Thyroid gland (tissue), 4 donors: ENCODE results near the gene ARHGAP10. TPM values are rescaled to one million over a fixed set of nuclear protein-coding genes. Genes with fewer than 3 reads are reported as not detected.

Experiments used
- DNase-seq, 2 donors: peaks; one replicate each; pipeline ENCODE4 v3.0.0-alpha.2; 2019
- H3K27ac ChIP-seq, 3 donors: fragments of 200-600 bp; sonication (generic); 1 replicate in 2 of 3; 2 replicates in 1 of 3; pipeline ENCODE4 v1.5.1; 2016 to 2019; ENCODE audit warnings: mild to moderate bottlenecking in 1 of 3, moderate library complexity in 1 of 3
- H3K27me3 ChIP-seq: fragments of 200-600 bp; sonication (generic); one replicate; pipeline ENCODE4 v1.5.1; 2019
- H3K36me3 ChIP-seq, 2 donors: fragments of 200-600 bp; sonication (generic); one replicate each; pipeline ENCODE4 v1.5.1; 2016 to 2019
- H3K4me1 ChIP-seq, 2 donors: fragments of 200-600 bp; sonication (generic); one replicate each; pipeline ENCODE4 v1.5.1; 2017 to 2019
- H3K4me3 ChIP-seq, 3 donors: fragments of 200-600 bp; sonication (generic); replicated peaks in 1 of 3; 1 replicate in 2 of 3; 2 replicates in 1 of 3; pipeline ENCODE4 v1.5.1; 2016; ENCODE audit warnings: mild to moderate bottlenecking in 1 of 3
- H3K9me3 ChIP-seq: fragments of 200-600 bp; sonication (generic); one replicate; pipeline ENCODE4 v1.5.1; 2017
- CTCF ChIP-seq, 6 experiments: fragments of 200-600 bp in 3 of 6; fragments of 450-650 bp in 3 of 6; sonication (generic) in 3 of 6; IDR thresholded peaks; one replicate each; pipeline ENCODE4 v1.5.1; 2016 to 2019; ENCODE audit warnings: antibody characterized with exemption in 6 of 6, mild to moderate bottlenecking in 2 of 6, inconsistent platforms in 1 of 6, moderate library complexity in 1 of 6
- POLR2A ChIP-seq, 2 donors: fragments of 450-650 bp; IDR thresholded peaks; one replicate each; pipeline ENCODE4 v1.6.1; 2017; ENCODE audit warnings: antibody characterized with exemption in 2 of 2, mild to moderate bottlenecking in 2 of 2, moderate library complexity in 1 of 2
- WGBS, 2 donors: methylation state at CpG; one replicate each; pipeline ENCODE4 v1.1.5; 2017; 5-methylcytosine and 5-hydroxymethylcytosine counted together
- intact Hi-C: fragments of 100-400 bp; cut with DNase I; formaldehyde crosslinking; loops from one replicate; pipeline ENCODE4 v1.15.1; 2023
- total RNA-seq, 4 donors: library from RNA; depleted of rRNA; stranded (reverse); fragments of >200 nt; gene quantifications; one replicate each; pipeline ENCODE4 v1.2.3, GENCODE V29; 2016

Gene ARHGAP10
- total RNA-seq, 4 donors from 2014 or later, result 39.5 to 78.4 (median 42.0) TPM

GRCh38 chr4:147776716-147777115 lies 44.8 kb downstream of the ARHGAP10 start:
- Histone ChIP-seq H3K27ac (no peak overlapping the region), H3K27me3 (no peaks in the 10 kb centered on the region), H3K9me3 (no peaks in the 10 kb centered on the region), H3K4me3 (no peak overlapping the region), H3K36me3 (no peaks in the 10 kb centered on the region), H3K4me1 (peaks cover 7 to 10% of the 10 kb centered on the region in 2 donors)
- TF ChIP-seq CTCF (IDR thresholded peaks at IDR 0.05) (no peak), POLR2A (IDR thresholded peaks at IDR 0.05) (no peak)
- no peak for DNase-seq
- 95 to 97% methylated on average over 10 of the region's 10 CpGs for WGBS, 2 donors
- intact Hi-C loops, result no loop called here

- Histone ChIP-seq H3K36me3 (no peaks in the 10 kb centered on the region), H3K27me3 (no peaks in the 10 kb centered on the region), H3K4me1 (peaks cover 7 to 10% of the 10 kb centered on the region in 2 donors), H3K9me3 (no peaks in the 10 kb centered on the region), H3K4me3 (no peak overlapping the region), H3K27ac (no peak overlapping the region)
- TF ChIP-seq POLR2A (IDR thresholded peaks at IDR 0.05) (no peak), CTCF (IDR thresholded peaks at IDR 0.05) (no peak)
- intact Hi-C loops, result no loop called here
- 88 to 93% methylated on average over 5 of the region's 5 CpGs for WGBS, 2 donors
- no peak for DNase-seq
Measured at GRCh38 chr4:147777456-147778091, 45.7 kb downstream of the ARHGAP10 start.

- TF ChIP-seq CTCF (IDR thresholded peaks at IDR 0.05), result no peak
- TF ChIP-seq POLR2A (IDR thresholded peaks at IDR 0.05), result no peak
- no peaks in the 10 kb centered on the region for H3K9me3 ChIP-seq
- WGBS, 2 donors, result 94 to 95% methylated on average over 7 of the region's 7 CpGs
Measured at GRCh38 chr4:147778942-147779341, 47.1 kb downstream of the ARHGAP10 start.

GRCh38 chr4:147779451-147779850 lies 47.6 kb downstream of the ARHGAP10 start:
- Histone ChIP-seq H3K27me3 (no peaks in the 10 kb centered on the region), H3K9me3 (no peaks in the 10 kb centered on the region), H3K4me3 (no peak overlapping the region), H3K36me3 (no peaks in the 10 kb centered on the region), H3K27ac (no peak overlapping the region), H3K4me1 (peaks cover 5 to 7% of the 10 kb centered on the region in 2 donors)
- TF ChIP-seq CTCF (IDR thresholded peaks at IDR 0.05), result no peak
- TF ChIP-seq POLR2A (IDR thresholded peaks at IDR 0.05), result no peak
- intact Hi-C loops, result no loop called here
- DNase-seq, result no peak

More at GRCh38 chr4:147778942-147779341, 47.1 kb downstream of the ARHGAP10 start:
- Histone ChIP-seq H3K4me3 (no peak overlapping the region), H3K27ac (no peak overlapping the region), H3K27me3 (no peaks in the 10 kb centered on the region), H3K4me1 (peaks cover 7 to 10% of the 10 kb centered on the region in 2 donors), H3K36me3 (no peaks in the 10 kb centered on the region)
- intact Hi-C loops, result no loop called here
- no peak for DNase-seq

- intact Hi-C loops, result no loop called here
- 81 to 87% methylated on average over 7 of the region's 7 CpGs for WGBS, 2 donors
- Histone ChIP-seq H3K36me3 (no peaks in the 10 kb centered on the region), H3K4me1 (peaks cover 3 to 10% of the 10 kb centered on the region in 2 donors), H3K27me3 (no peaks in the 10 kb centered on the region), H3K9me3 (no peaks in the 10 kb centered on the region), H3K27ac (no peak overlapping the region), H3K4me3 (no peak overlapping the region)
- no peak for TF ChIP-seq CTCF (IDR thresholded peaks at IDR 0.05)
- no peak for TF ChIP-seq POLR2A (IDR thresholded peaks at IDR 0.05)
- no peak for DNase-seq
Measured at GRCh38 chr4:147780137-147780777, 48.4 kb downstream of the ARHGAP10 start.
